GM13976 (cell line): ENCODE measurements around the gene CTU2.
A peak's percentile ranks its signal among the peaks of the same experiment; 100 is the strongest.

Source experiments
- DNase-seq: peaks from one replicate; pipeline ENCODE4 v3.0.0; 2012; ENCODE audit warnings: low spot score
- in situ Hi-C: fragments of 300-500 bp; cut with MboI; formaldehyde crosslinking; loops from one replicate; pipeline ENCODE4 v1.12.0; 2022; ENCODE audit warnings: low sequenced_read_pairs, mixed read lengths, inconsistent platforms; ENCODE audit not compliant: unreplicated experiment
- TF ChIP-seq, protein P1 (sequence below): IDR thresholded peaks from 2 replicates; pipeline ENCODE4 v1.5.1; 2012; ENCODE audit warnings: borderline replicate concordance, mild to moderate bottlenecking; ENCODE audit not compliant: insufficient read depth; ENCODE audit errors: extremely low read depth, missing control alignments, control extremely low read depth

The CTU2 gene

DNA sequence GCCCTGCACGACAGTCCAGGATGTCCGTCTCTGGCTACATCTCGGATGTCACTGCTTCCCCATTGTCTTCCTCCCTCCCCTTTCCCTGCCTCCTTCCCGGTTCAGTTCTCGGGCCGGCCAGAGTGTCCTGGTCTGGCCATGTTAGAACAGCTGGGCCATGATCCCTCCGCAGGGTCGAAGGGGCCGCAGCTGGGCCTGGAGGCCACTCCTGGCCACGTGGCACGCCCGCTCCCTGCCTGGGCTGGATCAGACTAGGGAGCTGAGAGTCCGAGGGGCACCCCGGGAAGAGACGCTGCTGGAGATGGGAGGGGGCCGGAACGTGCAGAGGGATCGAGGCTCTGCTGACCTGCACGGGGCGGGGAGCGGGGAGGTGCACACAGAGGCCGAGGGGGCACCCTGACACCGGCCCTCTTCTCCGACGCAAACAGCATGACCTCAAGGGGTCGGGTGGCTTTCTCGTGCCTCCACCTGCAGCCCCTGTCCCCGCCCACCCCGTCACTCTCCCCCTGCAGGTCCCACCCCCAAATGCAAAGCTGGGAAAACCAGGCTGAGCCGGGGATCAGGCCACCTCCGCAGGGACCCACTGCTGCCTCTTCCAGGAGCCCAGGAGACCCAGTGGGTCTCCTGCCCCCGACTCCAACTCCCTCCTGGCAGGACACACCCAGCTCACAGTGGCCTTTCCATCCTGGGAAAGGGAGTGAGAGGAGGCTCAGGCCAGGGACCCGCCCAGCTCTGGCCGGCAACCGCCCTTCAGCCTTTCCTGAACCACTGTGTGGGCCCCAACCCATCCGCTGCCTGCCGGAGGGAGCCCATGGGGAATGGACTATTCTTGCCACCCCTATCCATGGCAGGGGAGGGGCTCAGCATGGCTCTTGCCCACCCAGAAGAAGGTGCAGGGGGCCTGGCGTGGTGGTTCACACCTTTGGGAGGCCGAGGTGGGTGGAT, 38.5 kb downstream of the CTU2 start:
- TF ChIP-seq, protein P1, sequence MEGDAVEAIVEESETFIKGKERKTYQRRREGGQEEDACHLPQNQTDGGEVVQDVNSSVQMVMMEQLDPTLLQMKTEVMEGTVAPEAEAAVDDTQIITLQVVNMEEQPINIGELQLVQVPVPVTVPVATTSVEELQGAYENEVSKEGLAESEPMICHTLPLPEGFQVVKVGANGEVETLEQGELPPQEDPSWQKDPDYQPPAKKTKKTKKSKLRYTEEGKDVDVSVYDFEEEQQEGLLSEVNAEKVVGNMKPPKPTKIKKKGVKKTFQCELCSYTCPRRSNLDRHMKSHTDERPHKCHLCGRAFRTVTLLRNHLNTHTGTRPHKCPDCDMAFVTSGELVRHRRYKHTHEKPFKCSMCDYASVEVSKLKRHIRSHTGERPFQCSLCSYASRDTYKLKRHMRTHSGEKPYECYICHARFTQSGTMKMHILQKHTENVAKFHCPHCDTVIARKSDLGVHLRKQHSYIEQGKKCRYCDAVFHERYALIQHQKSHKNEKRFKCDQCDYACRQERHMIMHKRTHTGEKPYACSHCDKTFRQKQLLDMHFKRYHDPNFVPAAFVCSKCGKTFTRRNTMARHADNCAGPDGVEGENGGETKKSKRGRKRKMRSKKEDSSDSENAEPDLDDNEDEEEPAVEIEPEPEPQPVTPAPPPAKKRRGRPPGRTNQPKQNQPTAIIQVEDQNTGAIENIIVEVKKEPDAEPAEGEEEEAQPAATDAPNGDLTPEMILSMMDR = no peak
- no peak for DNase-seq
- in situ Hi-C loops = no loop called here

DNA sequence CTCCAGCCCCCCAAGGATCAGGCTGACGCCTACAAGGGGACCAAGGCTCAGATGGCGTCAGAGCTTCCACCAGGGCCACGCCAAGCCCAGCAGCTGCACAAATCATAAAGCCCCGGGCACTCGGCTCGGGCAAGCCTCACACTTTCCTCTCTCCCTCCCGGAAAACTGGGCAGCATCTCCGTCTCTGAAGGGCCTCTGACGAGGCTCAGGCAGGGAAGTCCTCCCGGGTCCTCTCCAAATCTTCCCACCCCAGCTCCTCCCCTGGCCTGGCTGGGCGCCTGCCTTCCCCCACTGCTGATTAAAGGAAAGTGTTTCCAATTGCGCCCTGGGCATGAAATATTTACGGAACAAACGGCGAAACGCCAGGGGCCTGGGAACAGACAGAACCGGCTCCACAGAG, 40.2 kb downstream of the CTU2 start:
- TF ChIP-seq, protein P1 = no peak
- in situ Hi-C loops = no loop called here
- no peak for DNase-seq

- in situ Hi-C loops = no loop called here
- peak; percentile 71 for DNase-seq
- TF ChIP-seq, protein P1 = peak; percentile 46
Measured at GRCh38 chr16:88747588-88748301, 41.4 kb downstream of the CTU2 start.

DNA sequence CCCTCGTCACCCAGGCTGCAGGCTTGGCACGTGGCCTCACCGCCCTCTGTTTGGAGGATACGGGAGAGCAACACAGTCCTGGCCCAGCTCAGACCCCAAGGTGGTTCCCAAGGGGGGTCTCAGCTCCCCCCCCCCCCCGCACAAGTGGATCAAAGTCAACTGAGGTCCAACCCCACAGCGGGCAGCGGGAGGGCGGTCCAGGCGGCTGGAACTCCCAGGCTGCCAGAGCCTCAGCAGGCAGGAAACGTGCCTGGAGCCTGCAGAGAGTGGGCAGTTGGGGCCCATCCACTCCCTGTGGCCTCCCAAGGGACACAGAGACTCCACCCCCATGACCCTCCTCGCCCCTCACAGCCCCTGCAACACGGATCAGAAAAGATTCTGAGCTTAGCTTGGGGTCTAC, 42.1 kb downstream of the CTU2 start:
- TF ChIP-seq, protein P1 = no peak
- no peak for DNase-seq
- in situ Hi-C loops = no loop called here

- no peak for DNase-seq
- in situ Hi-C loops = no loop called here
- TF ChIP-seq, protein P1 = no peak
Measured at GRCh38 chr16:88749358-88749757, 43.1 kb downstream of the CTU2 start.

DNA sequence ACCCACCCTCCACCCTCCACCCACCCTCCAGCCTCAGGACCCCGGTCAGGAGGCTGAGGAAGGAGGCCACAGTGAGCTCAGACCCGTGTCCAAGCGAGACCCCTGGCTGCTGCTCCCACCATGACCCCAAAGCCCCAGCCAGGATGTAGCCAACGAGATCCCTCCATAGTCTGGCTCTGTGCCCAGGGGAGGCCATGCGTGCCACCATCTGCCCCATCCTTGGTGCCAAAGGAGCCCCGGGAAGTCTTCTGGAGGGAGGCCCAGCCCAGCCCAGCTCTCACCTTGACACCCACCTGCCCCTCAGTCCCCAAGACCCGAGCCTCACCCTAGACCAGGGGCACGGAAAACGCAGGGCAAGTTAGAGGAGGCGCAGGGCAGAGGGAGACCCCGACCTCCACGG, 44.6 kb downstream of the CTU2 start:
- in situ Hi-C loops = no loop called here
- TF ChIP-seq, protein P1 = no peak
- no peak for DNase-seq
